ENCODE results near the gene TOP2A.

Gene TOP2A

GRCh38 chr17:40417609-40418427 is at the start of gene TOP2A:
TOP2A (minus strand) TSS chr17:40417896; CDS start chr17:40417791, 105 bp downstream.
- DNase-seq: peak; percentile 100

DNA sequence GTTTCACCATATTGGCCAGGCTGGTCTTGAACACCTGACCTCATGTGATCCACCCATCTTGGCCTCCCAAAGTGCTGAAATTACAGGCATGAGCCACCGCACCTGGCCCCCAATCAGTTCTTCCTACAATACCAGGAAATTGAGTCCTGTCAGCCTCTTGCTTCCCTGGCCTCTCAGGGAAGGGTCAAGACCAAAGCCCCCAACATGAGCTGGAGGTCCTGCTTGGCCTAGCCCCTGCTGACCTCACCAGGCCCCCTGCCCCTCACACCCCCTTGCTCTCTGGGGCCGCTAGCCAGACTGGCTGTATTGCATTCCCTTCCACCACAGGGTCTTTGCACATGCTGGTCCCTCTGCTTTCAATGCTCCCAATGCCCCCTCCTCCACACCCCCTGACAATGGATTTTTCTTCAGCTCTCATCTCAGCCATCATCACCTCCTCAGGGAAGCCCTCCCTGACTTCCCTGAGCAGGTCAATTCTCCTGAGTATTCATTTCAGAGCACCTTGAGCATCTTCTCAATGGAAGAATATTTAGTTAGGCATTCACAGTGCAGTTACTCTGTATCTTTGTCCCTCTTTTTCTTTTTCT is 49.7 kb upstream of the TOP2A start:
- DNase-seq: no peak

DNA sequence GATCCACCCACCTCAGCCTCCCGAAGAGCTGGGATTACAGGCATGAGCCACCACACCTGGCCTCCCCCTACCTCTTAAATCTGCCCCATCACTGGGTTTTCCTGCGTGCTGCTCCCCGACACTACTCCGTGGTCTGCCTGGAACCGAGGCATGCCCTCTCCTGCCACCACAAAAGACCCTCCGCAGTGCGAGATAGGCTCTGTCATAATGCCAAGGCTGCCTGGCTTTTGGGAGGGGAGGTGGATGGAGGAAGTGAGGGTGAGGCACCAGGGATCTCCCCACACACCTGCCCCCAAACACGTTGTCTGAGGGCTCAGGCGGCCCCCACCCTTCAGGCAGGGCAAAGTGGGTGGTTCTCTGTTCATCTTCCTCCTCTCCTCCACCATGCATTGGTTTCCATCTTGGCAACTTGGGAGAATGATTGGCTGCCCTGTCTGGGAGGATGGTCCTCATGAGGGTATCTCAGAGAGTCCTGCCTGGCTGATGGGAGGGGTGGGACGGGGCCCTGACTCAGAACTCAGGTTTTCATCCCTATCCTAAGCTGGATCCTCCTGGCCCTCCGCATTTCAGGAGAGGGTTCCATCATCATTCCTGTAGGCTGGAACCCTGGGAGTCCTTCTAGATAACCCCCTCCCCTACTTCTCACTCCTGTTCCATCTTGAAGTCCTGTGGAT is 48.7 kb upstream of the TOP2A start:
- DNase-seq: no peak

DNA sequence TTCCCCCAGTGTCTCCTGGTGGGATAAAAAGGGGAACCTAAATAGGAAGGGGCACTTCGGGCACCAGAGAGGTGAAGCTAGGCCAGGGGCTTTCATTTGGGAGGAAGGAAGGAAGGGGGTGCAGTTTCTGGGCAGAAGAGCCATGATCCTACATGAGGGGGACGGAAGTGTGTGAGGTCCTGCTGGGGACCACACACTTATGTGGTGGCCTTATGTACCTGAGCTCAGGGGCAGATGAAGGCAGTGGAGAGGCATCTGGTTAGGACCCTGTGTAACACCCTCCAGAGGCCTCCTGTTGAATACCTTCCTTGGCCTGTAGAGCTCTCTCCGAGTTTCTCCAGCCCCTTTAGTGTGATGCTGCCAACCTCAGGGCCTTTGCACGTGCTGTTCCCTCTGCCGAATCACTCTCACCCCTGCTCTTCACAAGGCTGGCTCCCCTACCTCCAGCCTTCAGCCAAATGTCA is 46.7 kb upstream of the TOP2A start:
- DNase-seq: no peak

- DNase-seq: no peak
Measured at GRCh38 chr17:40463122-40463550, 45.4 kb upstream of the TOP2A start.

- no peak for DNase-seq
Measured at GRCh38 chr17:40462343-40463121, 44.8 kb upstream of the TOP2A start.

- DNase-seq: no peak
Measured at GRCh38 chr17:40461732-40462342, 44.1 kb upstream of the TOP2A start.

- DNase-seq: no peak
Measured at GRCh38 chr17:40460968-40461731, 43.5 kb upstream of the TOP2A start.

DNA sequence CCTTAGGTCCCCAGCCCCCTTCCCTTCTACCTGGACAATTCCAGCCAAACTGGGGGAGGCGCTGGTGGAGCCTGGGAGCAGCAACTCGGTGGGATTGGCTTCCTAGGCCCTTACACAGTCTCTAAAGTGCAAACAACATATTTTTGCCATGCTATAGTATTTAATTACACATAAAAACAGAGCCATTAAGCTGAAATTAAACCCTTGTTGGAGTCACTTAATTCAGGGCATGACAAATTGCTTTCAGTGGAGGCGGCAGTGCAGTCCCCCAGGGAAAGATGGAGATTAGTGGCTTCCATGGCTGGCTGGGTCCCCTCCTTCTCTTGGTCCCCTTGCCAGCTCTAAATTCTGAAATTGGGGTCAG is 42.9 kb upstream of the TOP2A start:
- no peak for DNase-seq

GRCh38 chr17:40459636-40460603 is 42.2 kb upstream of the TOP2A start:
- DNase-seq: no peak

GRCh38 chr17:40458851-40459482 is 41.3 kb upstream of the TOP2A start:
- no peak for DNase-seq

DNA sequence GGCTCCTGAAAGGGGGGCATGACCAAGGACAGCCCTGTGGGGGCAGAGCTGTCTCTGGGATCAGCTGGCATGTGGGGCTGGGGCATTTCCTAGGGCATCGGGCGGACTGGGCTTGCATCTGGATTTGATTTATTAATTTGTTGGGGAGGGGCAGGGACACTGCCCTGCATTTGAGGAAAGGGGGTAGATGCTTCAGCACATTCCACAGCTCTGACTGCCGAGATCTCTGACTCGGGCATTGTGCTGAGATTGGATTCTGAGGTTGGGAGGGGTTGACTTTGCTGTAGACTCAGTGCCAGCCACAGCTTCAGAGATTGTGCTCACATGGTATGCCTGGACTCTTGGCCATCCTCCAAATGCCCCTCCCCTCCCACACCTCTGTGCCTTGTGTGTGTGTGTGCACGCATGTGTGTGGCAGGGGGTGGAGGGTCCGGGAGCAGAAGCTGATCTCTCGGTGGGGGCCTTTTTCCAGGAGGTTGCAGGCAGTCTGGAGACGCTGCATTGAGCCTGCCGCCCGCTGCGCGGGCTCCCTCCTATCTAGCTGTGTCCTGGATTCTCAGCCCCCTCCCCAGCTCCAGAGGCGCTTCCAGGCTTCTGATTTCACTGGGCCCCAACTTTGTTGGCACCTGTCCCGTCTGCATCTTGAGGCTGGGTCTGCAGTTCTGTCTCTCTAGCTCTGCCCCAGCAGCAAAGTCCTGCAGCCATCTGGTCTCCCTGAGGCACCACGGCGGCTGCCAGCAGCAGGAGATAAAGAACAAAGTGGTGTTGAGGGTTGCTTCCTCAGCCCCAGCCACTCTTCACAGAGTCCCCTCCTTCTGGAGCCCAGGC is 40.5 kb upstream of the TOP2A start:
- DNase-seq: no peak

DNA sequence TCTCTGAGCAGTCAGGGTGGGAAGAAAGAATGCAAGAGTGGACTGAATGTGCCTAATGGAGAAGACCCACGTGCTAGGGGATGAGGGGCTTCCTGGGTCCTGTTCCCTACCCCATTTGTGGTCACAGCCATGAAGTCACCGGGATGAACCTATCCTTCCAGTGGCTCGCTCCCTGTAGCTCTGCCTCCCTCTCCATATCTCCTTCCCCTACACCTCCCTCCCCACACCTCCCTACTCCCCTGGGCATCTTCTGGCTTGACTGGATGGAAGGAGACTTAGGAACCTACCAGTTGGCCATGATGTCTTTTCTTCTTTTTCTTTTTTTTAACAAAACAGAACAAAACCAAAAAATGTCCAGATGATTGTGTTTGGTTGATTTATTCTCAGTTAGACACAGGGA is 39.7 kb upstream of the TOP2A start:
- DNase-seq: no peak

DNA sequence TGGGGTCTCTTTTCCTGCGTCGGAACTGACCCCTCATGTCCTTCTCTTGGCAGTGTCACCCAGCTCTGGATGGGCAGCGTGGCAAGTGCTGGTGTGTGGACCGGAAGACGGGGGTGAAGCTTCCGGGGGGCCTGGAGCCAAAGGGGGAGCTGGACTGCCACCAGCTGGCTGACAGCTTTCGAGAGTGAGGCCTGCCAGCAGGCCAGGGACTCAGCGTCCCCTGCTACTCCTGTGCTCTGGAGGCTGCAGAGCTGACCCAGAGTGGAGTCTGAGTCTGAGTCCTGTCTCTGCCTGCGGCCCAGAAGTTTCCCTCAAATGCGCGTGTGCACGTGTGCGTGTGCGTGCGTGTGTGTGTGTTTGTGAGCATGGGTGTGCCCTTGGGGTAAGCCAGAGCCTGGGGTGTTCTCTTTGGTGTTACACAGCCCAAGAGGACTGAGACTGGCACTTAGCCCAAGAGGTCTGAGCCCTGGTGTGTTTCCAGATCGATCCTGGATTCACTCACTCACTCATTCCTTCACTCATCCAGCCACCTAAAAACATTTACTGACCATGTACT is 38.8 kb upstream of the TOP2A start:
- DNase-seq: no peak

GRCh38 chr17:40454613-40454995 is 36.9 kb upstream of the TOP2A start:
- no peak for DNase-seq

DNA sequence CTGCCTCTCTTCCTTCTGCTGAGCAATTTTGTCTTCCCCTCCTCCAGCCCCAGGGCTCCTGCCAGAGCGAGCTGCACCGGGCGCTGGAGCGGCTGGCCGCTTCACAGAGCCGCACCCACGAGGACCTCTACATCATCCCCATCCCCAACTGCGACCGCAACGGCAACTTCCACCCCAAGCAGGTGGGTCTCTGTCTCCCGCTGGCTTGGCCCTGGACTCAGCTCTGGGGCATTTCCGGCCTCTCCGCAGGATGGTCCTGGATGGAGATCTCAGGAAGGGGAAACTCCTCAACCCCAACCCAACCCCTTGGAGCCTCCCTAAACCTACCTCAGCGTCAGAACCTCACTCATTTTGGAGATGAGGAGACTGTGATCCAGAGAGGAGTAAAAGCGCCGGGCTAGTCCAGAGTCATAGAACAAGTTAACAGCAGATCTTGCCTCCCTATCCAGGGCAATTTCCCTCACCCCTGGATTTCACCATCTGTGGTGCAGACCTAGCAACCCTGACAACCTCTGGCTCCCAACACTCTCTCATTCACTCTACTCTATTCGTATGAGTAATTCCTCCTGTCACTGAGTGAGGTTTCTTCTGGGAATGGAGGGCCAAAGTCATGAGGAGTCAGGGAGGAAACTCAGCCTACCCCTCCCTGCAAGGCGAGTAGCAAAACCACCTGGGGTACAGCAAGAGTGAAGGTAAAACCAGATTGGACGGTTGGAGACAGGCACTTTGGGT is 36.4 kb upstream of the TOP2A start:
- no peak for DNase-seq

DNA sequence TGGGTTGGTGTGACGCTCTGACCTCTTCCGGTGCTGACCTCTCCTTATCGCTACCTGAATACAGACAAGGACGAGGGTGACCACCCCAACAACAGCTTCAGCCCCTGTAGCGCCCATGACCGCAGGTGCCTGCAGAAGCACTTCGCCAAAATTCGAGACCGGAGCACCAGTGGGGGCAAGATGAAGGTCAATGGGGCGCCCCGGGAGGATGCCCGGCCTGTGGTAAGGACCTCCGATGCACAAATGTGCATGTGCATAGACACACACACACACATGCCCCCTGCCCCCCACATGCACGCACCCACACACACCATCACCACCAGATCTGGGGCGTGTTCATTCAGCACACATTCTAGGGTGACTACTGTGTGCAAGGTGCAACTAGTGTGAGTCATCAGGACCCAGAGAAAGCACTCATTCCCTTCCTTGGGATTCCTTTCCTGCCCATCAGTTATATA is 35.3 kb upstream of the TOP2A start:
- DNase-seq: no peak

DNA sequence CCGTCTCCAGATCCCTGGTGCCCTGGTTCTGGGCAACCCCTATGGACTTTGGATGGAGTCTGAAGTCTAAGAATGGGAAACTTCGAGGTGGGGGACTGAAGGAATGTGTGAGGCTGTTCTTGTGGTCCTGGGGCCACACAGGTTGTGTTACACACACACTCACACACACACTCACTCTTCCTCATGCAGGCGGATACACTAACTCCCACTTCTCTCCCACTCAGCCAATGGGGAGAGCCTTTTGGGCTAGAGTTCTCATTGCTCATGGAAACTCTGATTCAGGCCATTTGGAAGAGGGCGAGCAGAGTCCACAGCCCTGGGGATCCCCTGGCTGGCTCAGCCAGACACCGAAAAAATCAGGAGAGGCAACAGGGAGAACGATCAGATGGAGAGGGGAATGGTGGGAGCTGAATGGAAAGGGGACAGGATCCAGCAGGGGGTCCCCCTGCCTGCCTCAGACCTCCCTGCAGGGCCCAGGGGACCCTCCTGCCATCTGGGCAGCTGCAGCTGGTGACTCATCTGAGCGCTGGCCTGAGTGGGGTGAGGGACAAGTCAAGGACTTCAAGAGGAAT is 34.6 kb upstream of the TOP2A start:
- no peak for DNase-seq

Measured in islet precursor cell (in vitro differentiated cells).